ENCODE data around the gene USHBP1. TPM values are rescaled to one million over a fixed set of nuclear protein-coding genes. Genes with fewer than 3 reads are reported as not detected.
A peak's percentile ranks its signal among the peaks of the same experiment; 100 is the strongest.

USHBP1 gene
- total RNA-seq, 1 experiment from 2014 or later, result not detected

GRCh38 chr19:17304386-17305215 lies 40.1 kb upstream of the USHBP1 start:
- ATAC-seq (no peak), DNase-seq (ENCODE audit: low read depth, low spot score) (no peak)
- H3K36me3 ChIP-seq (ENCODE audit: control insufficient read depth, insufficient read depth, low read length), result no peaks in the 10 kb centered on the region; the same call in 1 of the 2 replicates
- ChIA-PET CTCF (interaction anchor here (0.6 to 1.0 kb wide), 5 partner anchors 11 to 643 kb away, joined by 3 to 8 read pairs (median 5); no protein-coding TSS in a partner anchor), POLR2A (interaction anchor here (1.1 kb wide), 1 partner anchor 12 kb away, joined by 4 read pairs; no protein-coding TSS in a partner anchor)
- TF ChIP-seq CTCF (IDR thresholded peaks at IDR 0.05), result no peak
- TF ChIP-seq SIN3A (IDR thresholded peaks at IDR 0.05; ENCODE audit: borderline replicate concordance, insufficient read depth, low read depth, low read length), result no peak
- H3K4me1 ChIP-seq (ENCODE audit: control insufficient read depth, insufficient read depth, low read length), result peaks cover 28% of the 10 kb centered on the region
- H3K27me3 ChIP-seq (ENCODE audit: control insufficient read depth, insufficient read depth, low read length), result no peaks in the 10 kb centered on the region
- BruUV-seq (replicated peaks), result no TSS peak
- no peaks in the 10 kb centered on the region for H3K9me3 ChIP-seq (ENCODE audit: control insufficient read depth, insufficient read depth, low read depth, low read length)
- peak overlapping the region; percentile 7 to 30; a peak in 2 of 4 replicates for H3K4me3 ChIP-seq (ENCODE audit: low read depth in 2 of 2, low read length in 2 of 2)
- H3K27ac ChIP-seq (ENCODE audit: low read length), result peak overlapping the region; percentile 89
- in situ Hi-C loops (cut with HindIII; ENCODE audit: low pct_unique_long_range_greater_than_20kb, low sequenced_read_pairs) (no loop called here), intact Hi-C loops (cut with micrococcal nuclease; ENCODE audit: unreplicated experiment) (loop anchor here (10.0 kb wide), 1 partner anchor 1090 kb away; the partner anchor contains the start of gene LRRC25)

GRCh38 chr19:17303940-17304267 lies 39.4 kb upstream of the USHBP1 start:
- Histone ChIP-seq H3K36me3 (ENCODE audit: control insufficient read depth, insufficient read depth, low read length) (no peaks in the 10 kb centered on the region; the same call in 1 of the 2 replicates), H3K4me1 (ENCODE audit: control insufficient read depth, insufficient read depth, low read length) (peaks cover 28% of the 10 kb centered on the region), H3K9me3 (ENCODE audit: control insufficient read depth, insufficient read depth, low read depth, low read length) (no peaks in the 10 kb centered on the region), H3K27me3 (ENCODE audit: control insufficient read depth, insufficient read depth, low read length) (no peaks in the 10 kb centered on the region), H3K4me3 (ENCODE audit: low read depth in 2 of 2, low read length in 2 of 2) (peak overlapping the region; percentile 56 to 60; a peak in 1 of 4 replicates), H3K27ac (ENCODE audit: low read length) (peak overlapping the region; percentile 89)
- intact Hi-C loops (cut with micrococcal nuclease; ENCODE audit: unreplicated experiment) (loop anchor here (10.0 kb wide), 1 partner anchor 1091 kb away; the partner anchor contains the start of gene LRRC25), in situ Hi-C loops (cut with HindIII; ENCODE audit: low pct_unique_long_range_greater_than_20kb, low sequenced_read_pairs) (no loop called here)
- POLR2A ChIA-PET, result no interaction called here
- DNase-seq (ENCODE audit: low read depth, low spot score) (no peak), ATAC-seq (no peak)
- no peak for TF ChIP-seq SIN3A (IDR thresholded peaks at IDR 0.05; ENCODE audit: borderline replicate concordance, insufficient read depth, low read depth, low read length)
- TF ChIP-seq REST (IDR thresholded peaks at IDR 0.05; ENCODE audit: insufficient read depth in 1 of 2, low read depth in 2 of 2, low read length in 1 of 2), result no peak
- TF ChIP-seq TCF7L2 (IDR thresholded peaks at IDR 0.05; ENCODE audit: low read depth, low read length), result no peak
- TF ChIP-seq POLR2AphosphoS5 (IDR thresholded peaks at IDR 0.05; ENCODE audit: low read depth, low read length), result no peak
- TF ChIP-seq CTCF (IDR thresholded peaks at IDR 0.05), result no peak
- BruUV-seq (replicated peaks), result no TSS peak
- CTCF ChIA-PET, result interaction anchor here (0.7 kb wide), 1 partner anchor 14 kb away, joined by 5 read pairs; no protein-coding TSS in a partner anchor
